T-helper 2 cell treated with Interferon-gamma antibody and Interleukin-4, amounts not matched to agents 5 μg/mL and 100 μg/mL, for 36 hours (primary cell): ENCODE results near the gene GSG1L.

Experiments used
- DNase-seq: peaks from one replicate; pipeline ENCODE4 v3.0.0; 2021; ENCODE audit warnings: low spot score
- H3K27ac Mint-ChIP-seq: one replicate; pipeline ENCODE4 v1.8.0; 2021; ENCODE audit warnings: mild to moderate bottlenecking, mixed read lengths
- H3K27me3 Mint-ChIP-seq: one replicate; pipeline ENCODE4 v1.8.0; 2021; ENCODE audit warnings: low read depth, mixed read lengths
- H3K36me3 Mint-ChIP-seq: one replicate; pipeline ENCODE4 v1.8.0; 2021; ENCODE audit warnings: low read depth, mixed read lengths
- H3K4me1 Mint-ChIP-seq: one replicate; pipeline ENCODE4 v1.8.0; 2021; ENCODE audit warnings: low read depth, mixed read lengths
- H3K4me3 Mint-ChIP-seq: one replicate; pipeline ENCODE4 v1.8.0; 2022; ENCODE audit warnings: mild to moderate bottlenecking, moderate library complexity, mixed read lengths
- H3K9me3 Mint-ChIP-seq: one replicate; pipeline ENCODE4 v1.8.0; 2021; ENCODE audit warnings: mixed read lengths

The GSG1L gene

DNA sequence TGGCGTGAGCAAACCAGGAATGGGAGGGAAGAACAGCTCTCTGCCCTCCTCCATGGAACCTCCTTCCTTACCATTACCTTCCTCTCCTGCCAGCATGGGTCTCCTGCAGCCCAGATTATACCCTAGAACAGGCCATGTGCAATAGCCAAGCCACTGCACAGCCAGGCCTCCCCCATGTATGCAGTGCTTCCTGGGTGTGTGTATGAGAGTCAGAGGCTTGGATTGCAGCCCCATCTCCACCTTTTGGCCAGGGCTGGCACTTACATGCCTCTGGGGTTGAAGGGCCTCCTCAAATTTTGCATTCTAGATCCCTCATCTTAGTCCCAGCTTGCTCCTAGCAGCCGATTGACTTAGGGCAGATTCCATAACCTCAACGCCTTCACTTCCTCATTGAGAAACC, 133.7 kb downstream of the GSG1L start:
- no peaks in the 10 kb centered on the region for H3K36me3 Mint-ChIP-seq
- H3K27ac Mint-ChIP-seq: no peak overlapping the region
- H3K4me3 Mint-ChIP-seq: no peak overlapping the region
- H3K27me3 Mint-ChIP-seq: no peaks in the 10 kb centered on the region
- H3K9me3 Mint-ChIP-seq: no peaks in the 10 kb centered on the region
- peaks cover 2% of the 10 kb centered on the region for H3K4me1 Mint-ChIP-seq
- no peak for DNase-seq

- no peaks in the 10 kb centered on the region for H3K27me3 Mint-ChIP-seq
- peaks cover 2% of the 10 kb centered on the region for H3K4me1 Mint-ChIP-seq
- no peak for DNase-seq
- no peaks in the 10 kb centered on the region for H3K36me3 Mint-ChIP-seq
- no peaks in the 10 kb centered on the region for H3K9me3 Mint-ChIP-seq
- H3K4me3 Mint-ChIP-seq: no peak overlapping the region
- H3K27ac Mint-ChIP-seq: no peak overlapping the region
Observed at GRCh38 chr16:27928542-27928941, 135.0 kb downstream of the GSG1L start.

DNA sequence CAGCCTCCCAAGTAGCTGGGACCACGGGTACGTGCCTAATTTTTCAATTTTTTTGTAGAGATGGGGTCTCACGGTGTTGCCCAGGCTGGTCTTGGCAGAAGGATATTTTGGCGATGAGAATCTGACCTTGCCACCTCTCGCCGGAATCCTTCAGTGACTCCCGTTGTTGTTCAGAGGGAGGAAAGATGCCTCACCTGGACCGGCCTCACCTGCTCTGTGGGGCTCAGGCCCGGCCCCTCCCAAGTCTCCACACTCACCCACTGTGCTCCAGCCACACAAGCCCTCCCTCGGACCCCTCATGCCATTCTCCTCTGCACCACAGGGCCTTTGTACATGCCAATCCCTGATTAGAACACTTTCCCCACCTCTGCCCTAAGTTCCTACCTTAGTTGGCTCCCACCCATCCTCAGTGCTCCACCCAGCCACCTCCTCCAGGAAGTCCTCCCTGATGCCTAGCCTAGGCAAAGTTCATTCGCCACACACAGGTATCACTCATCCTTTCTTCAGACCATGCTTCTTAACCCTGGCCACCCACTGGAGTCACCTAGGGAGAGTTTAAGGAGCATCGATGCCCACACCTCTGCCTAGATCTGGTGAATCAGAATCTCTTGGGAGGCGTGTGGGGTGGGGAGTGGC, 136.1 kb downstream of the GSG1L start:
- peaks cover 2% of the 10 kb centered on the region for H3K4me1 Mint-ChIP-seq
- no peak for DNase-seq
- H3K27ac Mint-ChIP-seq: no peak overlapping the region
- H3K9me3 Mint-ChIP-seq: no peaks in the 10 kb centered on the region
- no peak overlapping the region for H3K4me3 Mint-ChIP-seq
- H3K36me3 Mint-ChIP-seq: no peaks in the 10 kb centered on the region
- no peaks in the 10 kb centered on the region for H3K27me3 Mint-ChIP-seq

GRCh38 chr16:27925612-27926011, 137.9 kb downstream of the GSG1L start:
- Mint-ChIP-seq H3K36me3 (no peaks in the 10 kb centered on the region), H3K27me3 (no peaks in the 10 kb centered on the region), H3K27ac (no peak overlapping the region), H3K4me1 (peaks cover 2% of the 10 kb centered on the region), H3K4me3 (no peak overlapping the region), H3K9me3 (no peaks in the 10 kb centered on the region)
- no peak for DNase-seq

GRCh38 chr16:27924411-27925118, 138.9 kb downstream of the GSG1L start:
- no peak overlapping the region for H3K27ac Mint-ChIP-seq
- no peaks in the 10 kb centered on the region for H3K9me3 Mint-ChIP-seq
- peaks cover 2% of the 10 kb centered on the region for H3K27me3 Mint-ChIP-seq
- DNase-seq: no peak
- no peaks in the 10 kb centered on the region for H3K36me3 Mint-ChIP-seq
- H3K4me1 Mint-ChIP-seq: peaks cover 2% of the 10 kb centered on the region
- no peak overlapping the region for H3K4me3 Mint-ChIP-seq

DNA sequence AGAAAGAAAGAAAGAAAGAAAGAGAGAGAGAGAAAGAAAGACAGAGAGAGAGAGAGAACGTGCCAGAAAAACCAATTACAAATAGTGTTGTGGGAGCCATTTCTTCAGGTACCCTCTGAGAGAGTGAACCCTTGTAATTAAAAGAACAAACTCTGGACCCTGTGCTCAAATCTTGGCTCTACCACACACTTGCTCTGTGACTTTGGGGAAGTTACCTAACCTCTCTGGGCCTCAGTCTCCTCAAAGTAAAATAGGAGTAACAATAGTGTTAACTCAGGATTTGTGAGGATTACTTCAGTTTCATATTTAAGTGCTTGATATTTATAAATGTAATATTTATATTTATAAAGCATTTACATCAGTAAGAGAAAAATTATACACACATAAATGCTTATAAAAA, 139.8 kb downstream of the GSG1L start:
- no peak for DNase-seq
- Mint-ChIP-seq H3K27me3 (peaks cover 2% of the 10 kb centered on the region), H3K27ac (no peak overlapping the region), H3K4me3 (no peak overlapping the region), H3K4me1 (peaks cover 2% of the 10 kb centered on the region), H3K36me3 (no peaks in the 10 kb centered on the region), H3K9me3 (no peaks in the 10 kb centered on the region)

DNA sequence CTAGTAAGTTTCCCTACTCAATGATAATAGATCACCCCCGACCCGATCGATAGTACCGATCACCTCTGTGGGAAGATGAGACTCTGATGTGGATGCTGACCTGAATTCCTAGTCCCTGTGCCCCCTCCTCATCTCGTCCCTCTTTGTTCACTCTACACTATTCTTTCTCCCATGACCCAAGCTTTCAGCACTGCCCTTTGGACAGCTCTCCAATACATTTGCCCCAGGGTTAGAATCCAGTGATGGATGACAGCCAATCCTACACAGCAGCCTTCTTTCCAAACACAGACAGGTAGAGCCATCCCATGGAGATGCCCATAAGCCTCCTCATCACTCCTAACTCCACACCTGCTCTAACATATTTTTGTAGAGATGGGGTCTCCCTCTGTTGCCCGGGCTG, 141.1 kb downstream of the GSG1L start:
- DNase-seq: no peak
- Mint-ChIP-seq H3K4me3 (no peak overlapping the region), H3K4me1 (peaks cover 2% of the 10 kb centered on the region), H3K27me3 (peaks cover 2% of the 10 kb centered on the region), H3K9me3 (no peaks in the 10 kb centered on the region), H3K27ac (no peak overlapping the region), H3K36me3 (no peaks in the 10 kb centered on the region)

GRCh38 chr16:27921134-27921533, 142.4 kb downstream of the GSG1L start:
- H3K4me3 Mint-ChIP-seq: no peak overlapping the region
- H3K36me3 Mint-ChIP-seq: no peaks in the 10 kb centered on the region
- no peak overlapping the region for H3K27ac Mint-ChIP-seq
- DNase-seq: no peak
- H3K9me3 Mint-ChIP-seq: no peaks in the 10 kb centered on the region
- peaks cover 2% of the 10 kb centered on the region for H3K27me3 Mint-ChIP-seq
- peaks cover 2% of the 10 kb centered on the region for H3K4me1 Mint-ChIP-seq

GRCh38 chr16:27920391-27920891, 143.1 kb downstream of the GSG1L start:
- H3K27me3 Mint-ChIP-seq: peaks cover 2% of the 10 kb centered on the region

DNA sequence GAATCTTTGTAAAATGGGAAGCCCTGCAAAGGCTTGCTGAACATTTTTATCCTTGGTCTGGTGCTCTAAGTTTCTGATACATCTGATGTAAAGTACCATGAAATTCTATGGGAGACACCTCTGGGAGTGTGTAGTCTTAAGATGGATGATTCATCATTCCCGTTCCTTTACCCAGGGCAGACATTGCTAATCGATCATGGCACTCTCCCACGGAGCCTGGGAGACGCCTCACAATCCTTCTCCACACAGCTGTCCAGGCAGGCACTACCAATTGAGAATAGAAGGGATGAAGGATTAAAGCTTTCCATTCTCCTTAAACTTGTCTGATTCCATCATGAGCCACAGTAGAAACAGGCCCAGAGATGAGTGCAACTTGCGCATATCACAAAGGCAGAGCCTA, 144.8 kb downstream of the GSG1L start:
- H3K27me3 Mint-ChIP-seq: peaks cover 2% of the 10 kb centered on the region
- no peak overlapping the region for H3K4me3 Mint-ChIP-seq
- H3K27ac Mint-ChIP-seq: no peak overlapping the region
- no peaks in the 10 kb centered on the region for H3K36me3 Mint-ChIP-seq
- DNase-seq: no peak
- H3K9me3 Mint-ChIP-seq: no peaks in the 10 kb centered on the region
- H3K4me1 Mint-ChIP-seq: no peaks in the 10 kb centered on the region

More at GRCh38 chr16:27920391-27920891, 143.1 kb downstream of the GSG1L start:
- DNase-seq: no peak
- peaks cover 2% of the 10 kb centered on the region for H3K4me1 Mint-ChIP-seq
- H3K27ac Mint-ChIP-seq: no peak overlapping the region
- no peaks in the 10 kb centered on the region for H3K9me3 Mint-ChIP-seq
- H3K36me3 Mint-ChIP-seq: no peaks in the 10 kb centered on the region
- H3K4me3 Mint-ChIP-seq: no peak overlapping the region

DNA sequence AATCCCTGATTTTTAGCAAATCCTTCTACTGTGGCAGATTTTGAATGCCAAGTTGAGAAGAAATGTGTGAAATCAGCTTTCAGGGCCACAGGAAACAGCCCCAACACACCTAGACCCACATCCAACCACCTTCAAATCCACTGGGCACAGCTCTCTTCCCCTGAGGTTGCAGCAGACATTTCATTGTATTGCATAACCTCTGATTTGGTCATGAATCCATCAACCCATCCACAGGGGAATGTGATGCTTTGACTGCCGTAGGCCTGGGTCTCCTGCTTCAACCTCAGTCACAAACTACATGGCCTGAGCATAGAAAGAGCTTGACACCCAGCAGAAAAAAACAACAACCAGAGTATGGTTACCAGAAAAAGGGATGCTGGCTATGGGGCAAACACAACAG, 145.6 kb downstream of the GSG1L start:
- peaks cover 2% of the 10 kb centered on the region for H3K27me3 Mint-ChIP-seq
- H3K27ac Mint-ChIP-seq: no peak overlapping the region
- no peaks in the 10 kb centered on the region for H3K9me3 Mint-ChIP-seq
- no peak for DNase-seq
- no peaks in the 10 kb centered on the region for H3K4me1 Mint-ChIP-seq
- no peak overlapping the region for H3K4me3 Mint-ChIP-seq
- H3K36me3 Mint-ChIP-seq: no peaks in the 10 kb centered on the region

DNA sequence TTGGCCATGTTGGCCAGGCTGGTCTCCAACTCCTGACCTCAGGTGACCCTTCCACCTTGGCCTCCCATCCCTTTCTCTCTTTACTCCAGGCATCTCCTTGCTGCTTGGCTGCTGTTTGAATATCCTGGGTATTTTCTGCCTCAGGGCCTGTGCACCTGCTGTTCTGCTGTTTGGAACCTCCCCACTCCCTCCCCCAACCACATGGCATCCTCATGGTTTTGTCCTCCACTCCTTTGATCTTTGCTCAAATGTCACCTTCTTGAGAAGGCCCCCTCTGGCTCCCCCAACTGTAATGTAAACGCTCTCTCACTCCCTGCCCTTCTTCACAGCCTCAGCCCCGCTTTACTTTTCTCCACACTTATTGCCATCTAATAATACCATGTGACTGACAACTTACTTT, 152.0 kb downstream of the GSG1L start:
- no peaks in the 10 kb centered on the region for H3K4me1 Mint-ChIP-seq
- H3K36me3 Mint-ChIP-seq: no peaks in the 10 kb centered on the region
- no peak overlapping the region for H3K27ac Mint-ChIP-seq
- H3K9me3 Mint-ChIP-seq: no peaks in the 10 kb centered on the region
- H3K4me3 Mint-ChIP-seq: no peak overlapping the region
- DNase-seq: no peak
- peaks cover 2% of the 10 kb centered on the region for H3K27me3 Mint-ChIP-seq

DNA sequence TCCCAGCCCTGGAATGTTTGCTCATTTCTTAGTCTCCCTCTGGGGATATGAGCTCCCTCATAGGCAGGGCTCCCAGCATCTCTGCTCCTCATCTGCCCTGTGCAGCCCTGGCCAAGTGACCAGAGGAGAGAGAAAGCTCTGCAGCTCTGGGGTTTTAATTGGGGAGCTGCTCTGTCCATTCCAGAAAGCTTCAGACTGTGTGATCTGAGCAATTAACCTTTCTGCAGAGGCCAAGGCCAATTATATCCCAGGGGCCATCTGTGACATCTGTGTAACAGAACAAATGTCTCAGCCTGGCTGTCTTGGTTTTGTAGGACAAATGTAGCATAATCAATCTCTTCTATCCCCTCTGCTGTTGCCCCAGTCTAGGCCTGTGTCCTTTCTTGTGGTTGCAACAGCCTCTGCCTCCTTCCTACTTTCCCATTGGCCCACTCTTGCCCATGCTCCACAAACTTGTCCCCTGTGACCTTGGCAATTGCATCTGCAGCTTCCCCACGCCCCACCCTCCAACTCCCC, 156.0 kb downstream of the GSG1L start:
- Mint-ChIP-seq H3K4me1 (no peaks in the 10 kb centered on the region), H3K27me3 (peaks cover 2% of the 10 kb centered on the region), H3K36me3 (no peaks in the 10 kb centered on the region), H3K9me3 (no peaks in the 10 kb centered on the region), H3K27ac (no peak overlapping the region), H3K4me3 (no peak overlapping the region)
- no peak for DNase-seq

GRCh38 chr16:27906883-27907282, 156.6 kb downstream of the GSG1L start:
- Mint-ChIP-seq H3K4me3 (no peak overlapping the region), H3K9me3 (no peaks in the 10 kb centered on the region), H3K4me1 (no peaks in the 10 kb centered on the region), H3K36me3 (no peaks in the 10 kb centered on the region), H3K27ac (no peak overlapping the region), H3K27me3 (peaks cover 2% of the 10 kb centered on the region)
- DNase-seq: no peak
